B cell (primary cell): ENCODE data around the gene PORCN.

Source experiments
- CTCF ChIP-seq: fragments of 200-600 bp; IDR thresholded peaks from one replicate; pipeline ENCODE4 v1.8.0; 2022; ENCODE audit warnings: antibody characterized with exemption, mild to moderate bottlenecking
- EZH2 ChIP-seq: IDR thresholded peaks from 2 replicates; pipeline ENCODE4 v1.6.1; 2012; ENCODE audit warnings: borderline replicate concordance, low read depth, mild to moderate bottlenecking, moderate library complexity, low read length; ENCODE audit not compliant: insufficient read depth, poor library complexity, severe bottlenecking

- no peak for TF ChIP-seq CTCF
- no peak for TF ChIP-seq EZH2
These were observed 34.2 kb upstream of the PORCN start for GRCh38 chrX:48474581-48474980.
